Esophagus squamous epithelium (tissue), 4 donors: Measurements from ENCODE around the gene GPX7.

Experiments used
- POLR2A ChIP-seq, 4 donors: fragments of 450-650 bp; IDR thresholded peaks; one replicate each; pipeline ENCODE4 v1.6.1; 2017; ENCODE audit warnings: antibody characterized with exemption in 4 of 4, mild to moderate bottlenecking in 4 of 4, moderate library complexity in 3 of 4
- TF ChIP-seq, protein P1 (sequence below), 6 experiments: fragments of 450-650 bp in 4 of 6; fragments of 200-600 bp in 2 of 6; sonication (generic) in 2 of 6; IDR thresholded peaks; one replicate each; pipeline ENCODE4 v1.5.1; 2016 to 2019; ENCODE audit warnings: antibody characterized with exemption in 6 of 6, mild to moderate bottlenecking in 4 of 6, moderate library complexity in 4 of 6

- TF ChIP-seq, protein P1, sequence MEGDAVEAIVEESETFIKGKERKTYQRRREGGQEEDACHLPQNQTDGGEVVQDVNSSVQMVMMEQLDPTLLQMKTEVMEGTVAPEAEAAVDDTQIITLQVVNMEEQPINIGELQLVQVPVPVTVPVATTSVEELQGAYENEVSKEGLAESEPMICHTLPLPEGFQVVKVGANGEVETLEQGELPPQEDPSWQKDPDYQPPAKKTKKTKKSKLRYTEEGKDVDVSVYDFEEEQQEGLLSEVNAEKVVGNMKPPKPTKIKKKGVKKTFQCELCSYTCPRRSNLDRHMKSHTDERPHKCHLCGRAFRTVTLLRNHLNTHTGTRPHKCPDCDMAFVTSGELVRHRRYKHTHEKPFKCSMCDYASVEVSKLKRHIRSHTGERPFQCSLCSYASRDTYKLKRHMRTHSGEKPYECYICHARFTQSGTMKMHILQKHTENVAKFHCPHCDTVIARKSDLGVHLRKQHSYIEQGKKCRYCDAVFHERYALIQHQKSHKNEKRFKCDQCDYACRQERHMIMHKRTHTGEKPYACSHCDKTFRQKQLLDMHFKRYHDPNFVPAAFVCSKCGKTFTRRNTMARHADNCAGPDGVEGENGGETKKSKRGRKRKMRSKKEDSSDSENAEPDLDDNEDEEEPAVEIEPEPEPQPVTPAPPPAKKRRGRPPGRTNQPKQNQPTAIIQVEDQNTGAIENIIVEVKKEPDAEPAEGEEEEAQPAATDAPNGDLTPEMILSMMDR (IDR thresholded peaks at IDR 0.05), result no peak
- no peak for TF ChIP-seq POLR2A (IDR thresholded peaks at IDR 0.05)
Observed at GRCh38 chr1:52554267-52554640, 47.9 kb upstream of the GPX7 start.
